Smooth muscle cell (in vitro differentiated cells): ENCODE data around the gene PTGDR2. TPM values are rescaled to one million over a fixed set of nuclear protein-coding genes. Genes with fewer than 3 reads are reported as not detected.

Experiments
- DNase-seq: peaks from one replicate; lab custom pipeline; 2025; ENCODE audit not compliant: unreplicated experiment; lab: John Stamatoyannopoulos, UW
- H2AFZ ChIP-seq: fragments of 200-600 bp; sonication (generic); 2 replicates; pipeline ENCODE4 v1.6.0; 2016; ENCODE audit warnings: antibody characterized with exemption, low read depth, mild to moderate bottlenecking
- H3F3A ChIP-seq: fragments of 200-600 bp; sonication (generic); 2 replicates; pipeline ENCODE4 v1.6.0; 2017; ENCODE audit warnings: antibody characterized with exemption, low read depth
- H3K27ac ChIP-seq: fragments of 200-600 bp; sonication (generic); 2 replicates; pipeline ENCODE4 v1.5.1; 2016; ENCODE audit warnings: low read depth, mild to moderate bottlenecking
- H3K27me3 ChIP-seq: fragments of 200-600 bp; sonication (generic); 2 replicates; pipeline ENCODE4 v1.6.1; 2016; ENCODE audit warnings: low read depth, mild to moderate bottlenecking
- H3K36me3 ChIP-seq: fragments of 200-600 bp; sonication (generic); 2 replicates; pipeline ENCODE4 v1.5.1; 2016; ENCODE audit warnings: low read depth
- H3K4me1 ChIP-seq: fragments of 200-600 bp; sonication (generic); 2 replicates; pipeline ENCODE4 v1.5.1; 2016; ENCODE audit warnings: low read depth
- H3K4me2 ChIP-seq: fragments of 200-600 bp; sonication (generic); 2 replicates; pipeline ENCODE4 v1.6.0; 2016; ENCODE audit warnings: mild to moderate bottlenecking
- H3K4me3 ChIP-seq: fragments of 200-600 bp; sonication (generic); 2 replicates; pipeline ENCODE4 v1.5.1; 2016; ENCODE audit warnings: mild to moderate bottlenecking
- H3K79me2 ChIP-seq: fragments of 200-600 bp; sonication (generic); 2 replicates; pipeline ENCODE4 v1.6.0; 2016; ENCODE audit warnings: low read depth, mild to moderate bottlenecking
- H3K9ac ChIP-seq: fragments of 200-600 bp; sonication (generic); 2 replicates; pipeline ENCODE4 v1.6.0; 2016; ENCODE audit warnings: low read depth
- H3K9me3 ChIP-seq: fragments of 200-600 bp; sonication (generic); replicated peaks from 2 replicates; pipeline ENCODE4 v1.5.1; 2016; ENCODE audit warnings: low read depth
- H4K20me1 ChIP-seq: fragments of 200-600 bp; sonication (generic); 2 replicates; pipeline ENCODE4 v1.6.0; 2016; ENCODE audit warnings: low read depth
- WGBS: methylation state at CpG from one replicate; pipeline ENCODE4 v1.1.7; 2016; ENCODE audit warnings: low lambda C conversion rate; 5-methylcytosine and 5-hydroxymethylcytosine counted together
- polyA plus RNA-seq: library from polyadenylated mRNA; unstranded; fragments of >200 nt; fragmentation: Nextera tagmentation; extraction: Ambion mirVana; gene quantifications from 2 replicates; pipeline ENCODE4 v1.2.1, GENCODE V29; 2016
- total RNA-seq: library from RNA; depleted of rRNA; stranded (reverse); fragments of >200 nt; gene quantifications from 2 replicates; pipeline ENCODE4 v1.2.3, GENCODE V29; 2014
- TF ChIP-seq, protein P1 (sequence below): fragments of 200-600 bp; sonication (generic); IDR thresholded peaks from 2 replicates; pipeline ENCODE4 v1.5.1; 2017; ENCODE audit warnings: borderline replicate concordance, mild to moderate bottlenecking, antibody characterized with exemption; ENCODE audit not compliant: insufficient read depth, poor library complexity, severe bottlenecking

PTGDR2 gene
- total and polyA plus RNA-seq, 2 experiments from 2014 or later: 0.04 to 0.08 TPM

DNA sequence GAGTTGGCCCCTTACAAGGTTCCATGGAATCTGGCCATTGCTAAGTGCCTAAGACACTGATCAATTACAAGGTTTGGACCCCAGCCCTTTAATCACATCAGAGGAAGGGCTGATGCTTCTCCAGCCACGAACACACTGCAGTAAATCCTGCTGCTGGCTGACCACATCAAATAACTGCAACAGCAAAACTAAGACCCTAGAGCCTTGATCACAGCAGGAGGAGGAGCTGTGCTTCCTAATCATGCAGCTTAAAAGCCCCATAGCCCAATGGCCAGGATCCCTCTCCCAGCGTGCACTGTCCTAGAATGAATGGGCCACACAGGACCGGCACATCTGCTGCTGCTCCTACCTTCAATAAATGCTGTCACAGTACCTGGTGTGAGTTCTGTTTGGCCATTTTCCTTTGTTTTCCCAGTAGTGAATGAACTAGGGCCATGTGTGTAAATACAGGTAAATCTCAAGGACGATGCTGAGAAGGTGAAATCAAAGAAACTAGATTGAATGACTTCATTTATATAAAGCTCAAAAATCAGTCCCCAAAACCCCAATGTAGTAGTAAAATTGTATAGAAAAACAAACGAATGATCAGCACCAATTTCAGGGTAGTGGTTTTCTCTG is 24.3 kb upstream of the PTGDR2 start:
- TF ChIP-seq, protein P1, sequence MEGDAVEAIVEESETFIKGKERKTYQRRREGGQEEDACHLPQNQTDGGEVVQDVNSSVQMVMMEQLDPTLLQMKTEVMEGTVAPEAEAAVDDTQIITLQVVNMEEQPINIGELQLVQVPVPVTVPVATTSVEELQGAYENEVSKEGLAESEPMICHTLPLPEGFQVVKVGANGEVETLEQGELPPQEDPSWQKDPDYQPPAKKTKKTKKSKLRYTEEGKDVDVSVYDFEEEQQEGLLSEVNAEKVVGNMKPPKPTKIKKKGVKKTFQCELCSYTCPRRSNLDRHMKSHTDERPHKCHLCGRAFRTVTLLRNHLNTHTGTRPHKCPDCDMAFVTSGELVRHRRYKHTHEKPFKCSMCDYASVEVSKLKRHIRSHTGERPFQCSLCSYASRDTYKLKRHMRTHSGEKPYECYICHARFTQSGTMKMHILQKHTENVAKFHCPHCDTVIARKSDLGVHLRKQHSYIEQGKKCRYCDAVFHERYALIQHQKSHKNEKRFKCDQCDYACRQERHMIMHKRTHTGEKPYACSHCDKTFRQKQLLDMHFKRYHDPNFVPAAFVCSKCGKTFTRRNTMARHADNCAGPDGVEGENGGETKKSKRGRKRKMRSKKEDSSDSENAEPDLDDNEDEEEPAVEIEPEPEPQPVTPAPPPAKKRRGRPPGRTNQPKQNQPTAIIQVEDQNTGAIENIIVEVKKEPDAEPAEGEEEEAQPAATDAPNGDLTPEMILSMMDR: no peak
- Histone ChIP-seq H3K4me3 (no peak overlapping the region), H4K20me1 (no peaks in the 10 kb centered on the region), H3K36me3 (no peaks in the 10 kb centered on the region), H3K4me2 (no peak overlapping the region), H3K27ac (no peak overlapping the region), H3F3A (no peaks in the 10 kb centered on the region), H2AFZ (no peak overlapping the region), H3K27me3 (no peaks in the 10 kb centered on the region), H3K4me1 (no peaks in the 10 kb centered on the region), H3K9ac (no peak overlapping the region), H3K79me2 (no peaks in the 10 kb centered on the region), H3K9me3 (no peaks in the 10 kb centered on the region)
- WGBS: 93% methylated on average over 5 of the region's 5 CpGs
- no peak for DNase-seq

DNA sequence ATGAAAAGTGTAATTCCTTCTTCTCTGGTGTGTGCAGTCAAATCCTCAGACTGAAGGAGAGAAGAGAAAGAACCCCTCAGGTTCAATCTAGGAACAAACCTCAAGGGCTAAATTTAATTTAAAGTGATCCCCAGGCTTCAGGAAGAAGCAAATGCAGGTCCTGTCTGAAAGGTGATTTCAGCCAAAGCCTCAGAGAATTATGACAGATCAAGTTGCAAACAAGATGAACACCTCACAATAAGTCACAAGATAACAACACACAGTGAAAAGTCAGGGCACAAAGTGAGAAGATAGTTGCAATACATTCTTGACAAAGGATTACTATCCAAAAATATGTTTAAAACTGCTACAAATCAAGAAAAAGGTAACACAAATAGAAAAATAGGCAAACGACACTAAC is 23.4 kb upstream of the PTGDR2 start:
- Histone ChIP-seq H2AFZ (no peak overlapping the region), H3K27me3 (no peaks in the 10 kb centered on the region), H3K27ac (no peak overlapping the region), H3K4me3 (no peak overlapping the region), H3K79me2 (no peaks in the 10 kb centered on the region), H3K36me3 (no peaks in the 10 kb centered on the region), H3K9me3 (no peaks in the 10 kb centered on the region), H3K4me2 (no peak overlapping the region), H3F3A (no peaks in the 10 kb centered on the region), H3K9ac (no peak overlapping the region), H4K20me1 (no peaks in the 10 kb centered on the region), H3K4me1 (no peaks in the 10 kb centered on the region)
- WGBS: 89% methylated on average over 1 of the region's 1 CpG
- DNase-seq: no peak
- TF ChIP-seq, protein P1: no peak

DNA sequence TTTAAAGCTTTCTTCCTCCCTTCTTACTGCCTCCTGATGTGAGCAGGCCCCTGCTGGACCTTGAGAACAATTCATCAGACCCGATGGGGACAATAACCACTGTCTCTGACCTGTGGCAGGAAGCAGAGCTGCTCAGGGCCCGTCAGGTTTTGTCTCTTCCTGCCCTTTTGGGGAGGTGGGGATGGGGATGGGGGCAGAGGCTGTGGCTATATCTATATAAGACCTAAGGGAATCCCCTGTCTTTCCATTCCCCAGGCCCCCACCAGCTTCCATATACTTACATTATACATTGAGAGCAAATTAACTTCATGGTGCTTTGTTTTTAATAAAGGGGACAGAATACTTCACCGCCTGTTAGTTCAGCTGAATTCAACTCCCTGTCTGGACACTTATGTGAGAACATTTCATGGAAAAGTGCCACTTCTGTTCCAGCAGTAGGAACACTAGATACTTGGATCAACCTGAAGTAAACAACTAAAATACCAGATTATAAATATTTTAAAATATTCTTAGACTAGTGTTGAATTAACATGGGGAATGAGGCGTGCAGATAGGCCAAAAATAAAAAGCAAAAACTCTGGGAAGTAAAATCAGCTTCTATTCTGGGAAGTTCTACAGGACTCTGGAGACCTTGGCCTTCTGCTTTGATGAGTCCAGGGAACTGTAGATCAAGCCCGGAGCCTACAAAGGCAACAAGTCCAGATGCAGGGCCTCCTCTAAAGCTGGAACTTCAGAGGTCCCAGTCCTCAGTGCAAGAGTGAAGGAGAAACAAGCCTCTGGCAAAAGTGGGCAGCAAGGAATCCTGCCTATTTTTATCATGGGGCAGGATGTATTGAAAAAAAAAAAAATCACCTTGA is 22.7 kb upstream of the PTGDR2 start:
- H3F3A ChIP-seq: no peaks in the 10 kb centered on the region
- WGBS: 96% methylated on average over 5 of the region's 5 CpGs
- H3K27me3 ChIP-seq: no peaks in the 10 kb centered on the region
- H3K9me3 ChIP-seq: no peaks in the 10 kb centered on the region
- no peak overlapping the region for H3K4me2 ChIP-seq
- H4K20me1 ChIP-seq: no peaks in the 10 kb centered on the region
- H3K4me1 ChIP-seq: no peaks in the 10 kb centered on the region
- DNase-seq: no peak
- H2AFZ ChIP-seq: no peak overlapping the region
- no peak overlapping the region for H3K9ac ChIP-seq
- no peak overlapping the region for H3K27ac ChIP-seq
- H3K36me3 ChIP-seq: no peaks in the 10 kb centered on the region
- H3K4me3 ChIP-seq: no peak overlapping the region
- no peaks in the 10 kb centered on the region for H3K79me2 ChIP-seq
- TF ChIP-seq, protein P1: no peak
